BJ (cell line): Measurements from ENCODE around the gene LCN12. TPM values are rescaled to one million over a fixed set of nuclear protein-coding genes. Genes with fewer than 3 reads are reported as not detected.

Source experiments
- CTCF ChIA-PET: fragments of 350-600 bp; formaldehyde crosslinking; extraction: SDS; loops from one replicate; lab custom pipeline; 2021; ENCODE audit warnings: antibody characterized with exemption, inconsistent platforms; lab: Yijun Ruan, JAX
- POLR2A ChIA-PET: fragments of 300-600 bp; sonication (Branson Sonifier 250); formaldehyde crosslinking; extraction: SDS; loops from one replicate; lab custom pipeline; 2021; ENCODE audit warnings: antibody characterized with exemption; lab: Charles Lee
- DNase-seq: peaks from one replicate; pipeline ENCODE4 v3.0.0-alpha.2; 2011; ENCODE audit warnings: low read depth
- H3K27me3 ChIP-seq: 2 replicates; pipeline ENCODE4 v1.6.0; 2011; ENCODE audit warnings: low read length; ENCODE audit not compliant: control insufficient read depth, insufficient read depth
- H3K36me3 ChIP-seq: 2 replicates; pipeline ENCODE4 v1.5.1; 2011; ENCODE audit warnings: low read length; ENCODE audit not compliant: control insufficient read depth, insufficient read depth
- H3K4me3 ChIP-seq: 2 replicates; pipeline ENCODE4 v1.5.1; 2011; ENCODE audit warnings: low read depth, mild to moderate bottlenecking, control low read depth, low read length
- CTCF ChIP-seq: IDR thresholded peaks from 2 replicates; pipeline ENCODE4 v1.5.1; 2011; ENCODE audit warnings: low read depth, mild to moderate bottlenecking, control low read depth, inconsistent platforms, low read length, moderate library complexity; ENCODE audit not compliant: insufficient read depth
- polyA plus RNA-seq: library from polyadenylated mRNA; depleted of rRNA; stranded (reverse); fragments of >200 nt; gene quantifications from 2 replicates; pipeline ENCODE4 v1.2.3, GENCODE V29; 2011

Gene LCN12
- polyA plus RNA-seq, 1 experiment, result 0.36 TPM

GRCh38 chr9:136969774-136970173 lies 17.7 kb downstream of the LCN12 start:
- TF ChIP-seq CTCF, result no peak
- no peaks in the 10 kb centered on the region; the same call in 1 of the 2 replicates for H3K27me3 ChIP-seq
- POLR2A ChIA-PET, result no interaction called here
- CTCF ChIA-PET, result interaction anchor here (0.8 to 1.1 kb wide), 2 partner anchors 22 kb away, joined by 3 to 4 read pairs; no protein-coding TSS in a partner anchor
- no peaks in the 10 kb centered on the region for H3K36me3 ChIP-seq
- H3K4me3 ChIP-seq, result no peak overlapping the region
- no peak for DNase-seq

GRCh38 chr9:136970361-136970760 lies 18.3 kb downstream of the LCN12 start:
- no peak for TF ChIP-seq CTCF
- POLR2A ChIA-PET, result no interaction called here
- H3K27me3 ChIP-seq, result no peaks in the 10 kb centered on the region; the same call in 1 of the 2 replicates
- no peaks in the 10 kb centered on the region for H3K36me3 ChIP-seq
- no peak overlapping the region for H3K4me3 ChIP-seq
- no peak for DNase-seq
- CTCF ChIA-PET, result interaction anchor here (0.8 to 1.0 kb wide), 2 partner anchors 22 to 182 kb away, joined by 3 to 4 read pairs; no protein-coding TSS in a partner anchor

GRCh38 chr9:136971746-136972145 lies 19.7 kb downstream of the LCN12 start:
- H3K27me3 ChIP-seq, result no peaks in the 10 kb centered on the region
- POLR2A ChIA-PET, result no interaction called here
- no peaks in the 10 kb centered on the region for H3K36me3 ChIP-seq
- H3K4me3 ChIP-seq, result no peak overlapping the region
- CTCF ChIA-PET, result no interaction called here
- TF ChIP-seq CTCF, result no peak
- DNase-seq, result no peak

GRCh38 chr9:136972335-136972734 lies 20.3 kb downstream of the LCN12 start:
- ChIA-PET CTCF (interaction anchor here (1.1 kb wide), 1 partner anchor 25 kb away, joined by 4 read pairs; no protein-coding TSS in a partner anchor), POLR2A (no interaction called here)
- no peaks in the 10 kb centered on the region for H3K27me3 ChIP-seq

GRCh38 chr9:136972743-136973142 lies 20.7 kb downstream of the LCN12 start:
- no peak for TF ChIP-seq CTCF
- CTCF ChIA-PET, result interaction anchor here (1.1 kb wide), 1 partner anchor 25 kb away, joined by 4 read pairs; no protein-coding TSS in a partner anchor
- Histone ChIP-seq H3K36me3 (no peaks in the 10 kb centered on the region), H3K27me3 (no peaks in the 10 kb centered on the region), H3K4me3 (no peak overlapping the region)
- POLR2A ChIA-PET, result no interaction called here
- no peak for DNase-seq

More at GRCh38 chr9:136972335-136972734, 20.3 kb downstream of the LCN12 start:
- no peak for DNase-seq
- Histone ChIP-seq H3K36me3 (no peaks in the 10 kb centered on the region), H3K4me3 (no peak overlapping the region)
- no peak for TF ChIP-seq CTCF
